NOMO-1 (cell line): ENCODE measurements around the gene SLC16A9.
A peak's percentile ranks its signal among the peaks of the same experiment; 100 is the strongest.
"Not testable (repeated sequence)": the region's sequence is repeated elsewhere in the genome, so short reads cannot be mapped to it uniquely, and the experiment has no call there.

Experiments
- DNase-seq, 2 experiments: peaks; one replicate each; lab custom pipeline; 2025; ENCODE audit not compliant: unreplicated experiment in 2 of 2; lab: John Stamatoyannopoulos, UW

SLC16A9 gene

DNA sequence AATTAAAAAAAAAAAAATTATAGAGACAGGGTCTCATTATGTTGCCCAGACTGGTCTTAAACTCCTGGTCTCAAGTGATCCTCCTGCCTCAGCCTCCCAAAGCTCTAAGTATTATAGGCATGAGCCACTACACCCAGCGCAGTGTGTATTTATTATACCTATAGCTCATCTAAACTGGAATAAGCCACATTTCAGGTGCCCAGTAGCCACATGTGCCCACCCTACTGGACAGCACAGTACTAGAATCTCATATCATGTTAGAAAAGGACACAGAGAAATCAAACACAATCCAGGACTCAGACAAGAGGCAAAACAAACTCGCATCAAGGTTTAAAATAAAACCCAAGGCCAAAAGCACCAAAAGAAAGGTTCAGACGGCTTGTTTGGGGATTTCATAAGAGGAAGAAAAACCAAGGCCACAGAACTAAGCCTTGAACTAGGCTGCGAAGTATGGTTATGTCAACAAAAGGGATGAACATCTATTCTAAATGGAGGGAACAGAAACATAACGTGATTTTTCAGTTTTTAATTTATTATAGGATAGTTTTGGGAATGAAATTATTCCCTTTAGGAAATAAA lies 32.3 kb downstream of the SLC16A9 start:
- DNase-seq, result no peak

- no peak for DNase-seq
Measured at GRCh38 chr10:59675812-59676211, 33.8 kb downstream of the SLC16A9 start.

DNA sequence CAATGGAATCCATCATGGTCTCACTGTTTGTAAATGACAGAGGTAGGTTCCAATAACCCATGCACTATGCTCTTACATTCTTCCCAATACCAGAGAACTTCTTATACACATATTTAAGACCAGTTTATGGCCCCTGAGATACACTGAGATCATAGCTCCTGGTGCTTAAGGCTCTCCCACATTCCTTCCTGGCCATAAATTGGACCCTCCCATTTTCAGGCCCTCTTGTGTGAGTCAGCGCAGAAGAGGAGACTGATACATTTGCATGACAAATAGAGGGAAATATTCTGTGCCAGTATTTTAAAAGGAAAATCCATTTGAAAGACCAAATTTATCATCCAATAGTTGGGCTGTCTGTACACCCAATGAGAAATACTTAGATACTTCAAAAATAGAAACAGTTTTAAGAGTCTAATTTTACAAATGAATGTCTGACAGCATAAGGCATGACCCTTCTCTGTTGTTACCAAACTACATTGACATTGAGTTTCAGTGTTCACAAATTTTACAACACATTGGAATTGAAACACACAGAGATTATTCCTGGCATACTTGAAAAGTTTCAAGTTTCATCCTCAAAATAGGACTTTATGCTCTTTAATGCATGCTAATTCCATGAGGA lies 35.3 kb downstream of the SLC16A9 start:
- DNase-seq, result no peak

DNA sequence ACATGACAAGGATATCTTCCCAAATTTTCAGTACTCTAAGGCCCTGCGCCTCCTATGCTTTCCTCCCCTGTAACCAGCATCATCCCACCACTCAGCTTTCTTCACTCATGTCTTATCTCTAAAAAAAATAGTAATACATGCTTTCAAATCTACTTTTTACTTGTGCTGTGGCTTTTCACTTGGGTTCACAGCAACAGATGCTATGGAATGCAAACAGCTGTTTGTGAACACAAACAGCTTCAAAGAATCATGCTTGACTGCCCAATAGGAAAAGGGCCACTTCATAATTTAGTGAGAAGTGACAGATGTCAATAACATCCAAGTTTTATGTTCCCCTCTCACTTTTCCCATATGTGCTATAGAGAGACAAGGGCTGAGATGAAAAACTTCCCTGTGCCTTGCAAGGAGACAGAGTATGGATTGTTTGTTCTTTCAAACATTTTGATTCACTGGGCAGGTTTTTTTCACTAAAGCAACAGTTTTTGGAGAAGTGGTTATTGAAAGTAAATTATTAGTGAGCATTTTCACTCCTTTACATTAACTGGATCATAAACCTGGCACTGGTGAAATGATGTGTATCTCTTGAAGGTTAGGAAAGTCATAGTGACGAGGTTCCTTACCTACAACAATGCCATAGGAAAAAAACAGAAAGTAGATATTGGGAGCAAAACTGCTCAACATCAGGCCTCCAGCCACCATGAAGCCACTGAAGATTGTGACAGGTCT lies 37.3 kb downstream of the SLC16A9 start:
- no peak for DNase-seq

GRCh38 chr10:59670269-59670668 lies 39.4 kb downstream of the SLC16A9 start:
- DNase-seq, result no peak

- DNase-seq, result no peak
Measured at GRCh38 chr10:59668096-59668495, 41.6 kb downstream of the SLC16A9 start.

DNA sequence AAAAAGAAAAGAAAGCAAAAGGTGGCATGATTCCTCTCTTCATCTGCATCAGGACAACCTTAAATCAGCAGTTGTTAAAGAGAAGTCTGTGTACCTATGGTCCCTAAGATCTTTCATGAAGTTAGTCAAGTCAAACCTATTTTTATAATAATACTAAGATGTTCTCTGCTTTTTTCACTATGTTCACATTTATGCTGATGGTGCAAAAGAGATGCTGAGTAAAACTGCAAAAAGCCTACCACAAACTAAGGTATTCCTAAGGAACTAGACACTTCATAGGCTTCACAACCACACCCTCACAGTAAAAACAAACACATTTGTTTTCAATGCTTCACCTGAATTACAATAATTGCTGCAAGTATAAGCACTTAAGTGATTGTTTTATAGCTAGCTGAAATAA lies 43.3 kb downstream of the SLC16A9 start:
- DNase-seq, result no peak

DNA sequence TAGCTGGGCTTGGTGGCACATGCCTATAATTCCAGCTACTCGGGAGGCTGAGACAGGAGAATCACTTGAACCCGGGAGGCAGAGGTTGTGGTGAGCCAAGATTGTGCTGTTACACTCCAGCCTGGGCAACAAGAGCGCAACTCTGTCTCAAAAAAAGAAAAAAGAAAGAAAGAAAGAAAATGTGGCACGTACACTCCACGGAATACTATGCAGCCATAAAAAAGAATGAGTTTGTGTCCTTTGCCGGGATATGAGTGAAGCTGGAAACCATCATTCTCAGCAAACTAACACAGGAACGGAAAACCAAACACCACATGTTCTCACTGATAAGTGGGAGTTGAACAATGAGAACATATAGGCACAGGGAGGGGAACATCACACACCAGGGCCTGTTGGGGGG lies 46.4 kb downstream of the SLC16A9 start:
- not testable (repeated sequence) for DNase-seq

- DNase-seq, result no peak
Measured at GRCh38 chr10:59657724-59658123, 51.9 kb downstream of the SLC16A9 start.

GRCh38 chr10:59655309-59655708 lies 54.3 kb downstream of the SLC16A9 start:
- DNase-seq, result no peak

- DNase-seq, result peak; percentile 53 to 78
Measured at GRCh38 chr10:59654007-59654406, 55.6 kb downstream of the SLC16A9 start.

GRCh38 chr10:59651902-59652301 lies 57.7 kb downstream of the SLC16A9 start:
- DNase-seq, result no peak

- no peak for DNase-seq
Measured at GRCh38 chr10:59649606-59650346, 59.9 kb downstream of the SLC16A9 start.

- DNase-seq, result no peak
Measured at GRCh38 chr10:59648711-59649201, 60.9 kb downstream of the SLC16A9 start.

DNA sequence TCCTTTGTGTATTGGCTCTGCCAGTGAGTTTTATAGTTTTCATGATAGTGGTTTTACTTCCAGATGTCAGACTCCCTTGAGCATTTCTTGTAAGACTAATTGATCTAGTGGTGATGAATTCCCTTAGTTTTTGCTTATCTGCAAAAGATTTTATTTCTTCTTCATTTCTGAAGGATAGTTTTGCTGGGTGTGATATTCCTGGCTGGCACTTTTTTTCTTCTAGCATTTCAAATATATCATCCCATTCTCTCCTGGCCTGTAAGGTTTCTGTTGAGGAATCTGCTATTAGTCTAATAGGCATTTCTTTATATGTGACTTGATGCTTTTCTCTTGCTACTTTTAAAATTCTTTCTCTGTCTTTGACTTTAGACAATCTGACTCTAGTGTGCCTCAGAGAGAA lies 64.8 kb downstream of the SLC16A9 start:
- DNase-seq, result no peak

DNA sequence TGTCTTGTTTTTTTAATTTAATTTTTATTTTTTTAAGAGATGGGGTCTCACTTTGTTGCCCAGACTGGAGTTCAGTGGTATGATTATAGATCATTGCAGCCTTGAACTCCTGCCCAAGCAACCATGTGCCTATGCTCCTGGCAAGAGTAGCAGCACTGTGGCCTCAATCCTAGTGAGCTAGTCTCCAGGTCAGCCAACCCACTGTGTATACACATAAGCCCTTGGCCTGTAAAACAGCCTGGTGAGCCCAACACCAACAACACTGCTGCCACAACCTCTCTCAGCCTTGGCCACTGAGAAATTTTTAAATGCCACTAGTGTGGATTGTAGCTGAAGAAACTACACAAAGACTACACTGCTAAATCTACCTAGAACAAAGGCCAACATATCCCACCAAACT lies 68.0 kb downstream of the SLC16A9 start:
- DNase-seq, result not testable (repeated sequence)

GRCh38 chr10:59635502-59636290 lies 74.0 kb downstream of the SLC16A9 start:
- peak in 1 of 2 experiments; percentile 12 for DNase-seq

- no peak for DNase-seq
Measured at GRCh38 chr10:59634102-59634501, 75.5 kb downstream of the SLC16A9 start.

DNA sequence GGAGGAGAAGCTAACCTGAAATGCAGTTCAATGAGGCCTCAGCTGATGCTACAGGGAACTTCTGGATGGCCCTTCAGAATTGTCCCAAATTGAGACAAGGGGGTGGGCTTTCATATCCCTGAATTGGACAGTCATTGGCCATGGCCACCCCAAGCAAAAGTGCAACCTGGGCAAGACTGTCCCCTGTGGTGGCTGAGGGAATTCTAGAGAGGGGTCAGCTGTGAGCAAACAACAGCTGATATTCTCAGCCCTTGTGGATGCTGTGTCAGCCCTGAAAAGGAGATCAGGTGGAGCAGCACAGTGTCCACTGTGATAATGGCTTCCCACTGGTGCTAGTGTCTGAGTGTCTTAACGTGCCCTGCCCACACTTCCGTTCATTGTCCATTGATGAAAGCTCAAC lies 76.6 kb downstream of the SLC16A9 start:
- no peak for DNase-seq
